PC-3 (cell line): Measurements from ENCODE around the gene AACS. TPM values are rescaled to one million over a fixed set of nuclear protein-coding genes. Genes with fewer than 3 reads are reported as not detected.

Experiments
- ATAC-seq: fragments of 200-7000 bp; cut with Tn5 transposase; 2 replicates; pipeline ENCODE4 v1.9.1; 2020; ENCODE audit warnings: mild to moderate bottlenecking, moderate library complexity
- BruUV-seq: library from RNA; stranded (reverse); fragments of 400-500 nt; replicated peaks from 2 replicates; lab custom pipeline; 2021; lab: Mats Ljungman, UMichigan
- CTCF ChIA-PET: fragments of 300-600 bp; sonication (Branson Sonifier 250); formaldehyde crosslinking; loops from one replicate; lab custom pipeline; 2022; ENCODE audit warnings: antibody characterized with exemption; lab: Charles Lee
- POLR2A ChIA-PET: fragments of 300-600 bp; sonication (Branson Sonifier 250); formaldehyde crosslinking; loops from one replicate; lab custom pipeline; 2022; ENCODE audit warnings: antibody characterized with exemption; ENCODE audit not compliant: unreplicated experiment; lab: Charles Lee
- DNase-seq: peaks from one replicate; pipeline ENCODE4 v3.0.0-alpha.2; 2015
- H2AFZ ChIP-seq: fragments of 300-600 bp; sonication (generic); 2 replicates; pipeline ENCODE4 v1.6.0; 2016; ENCODE audit warnings: antibody characterized with exemption, low read length
- H3F3A ChIP-seq: fragments of 300-600 bp; sonication (generic); one replicate; pipeline ENCODE4 v1.6.0; 2017; ENCODE audit warnings: antibody characterized with exemption, low read length, control low read depth, mild to moderate bottlenecking; ENCODE audit not compliant: unreplicated experiment
- H3K27ac ChIP-seq: fragments of 300-600 bp; sonication (generic); 2 replicates; pipeline ENCODE4 v1.5.1; 2016; ENCODE audit warnings: mild to moderate bottlenecking, low read length
- H3K27me3 ChIP-seq: fragments of 300-600 bp; sonication (generic); 2 replicates; pipeline ENCODE4 v1.6.1; 2016; ENCODE audit warnings: low read length, mixed read lengths
- H3K36me3 ChIP-seq: fragments of 300-600 bp; sonication (generic); 2 replicates; pipeline ENCODE4 v1.6.1; 2016; ENCODE audit warnings: low read depth, mixed run types, low read length, mixed read lengths
- H3K4me1 ChIP-seq: fragments of 300-600 bp; sonication (generic); 2 replicates; pipeline ENCODE4 v1.5.1; 2016; ENCODE audit warnings: low read length; ENCODE audit not compliant: insufficient read depth
- H3K4me2 ChIP-seq: fragments of 300-600 bp; sonication (generic); 2 replicates; pipeline ENCODE4 v1.6.0; 2016; ENCODE audit warnings: low read length
- H3K4me3 ChIP-seq: fragments of 300-600 bp; sonication (generic); 2 replicates; pipeline ENCODE4 v1.5.1; 2016; ENCODE audit warnings: mild to moderate bottlenecking, low read length, mixed read lengths
- H3K79me2 ChIP-seq: fragments of 300-600 bp; sonication (generic); 2 replicates; pipeline ENCODE4 v1.6.1; 2017; ENCODE audit warnings: low read length, mixed read lengths
- H3K9ac ChIP-seq: fragments of 300-600 bp; sonication (generic); 2 replicates; pipeline ENCODE4 v1.6.0; 2016; ENCODE audit warnings: mild to moderate bottlenecking, low read length
- H3K9me2 ChIP-seq: fragments of 300-600 bp; sonication (generic); replicated peaks from 2 replicates; pipeline ENCODE4 v1.6.1; 2016; ENCODE audit warnings: mixed run types, low read length, mixed read lengths
- H3K9me3 ChIP-seq: fragments of 300-600 bp; sonication (generic); 2 replicates; pipeline ENCODE4 v1.6.1; 2016; ENCODE audit warnings: low read length, mixed read lengths
- H4K20me1 ChIP-seq: fragments of 300-600 bp; sonication (generic); 2 replicates; pipeline ENCODE4 v1.6.1; 2016; ENCODE audit warnings: low read length, mixed read lengths
- CTCF ChIP-seq: fragments of 300-600 bp; sonication (generic); conservative IDR thresholded peaks from 2 replicates; pipeline ENCODE4 v1.5.1; 2017; ENCODE audit warnings: antibody characterized with exemption, low read depth, mild to moderate bottlenecking, low read length
- EZH2 ChIP-seq: fragments of 300-600 bp; sonication (generic); IDR thresholded peaks from one replicate; pipeline ENCODE4 v1.6.1; 2017; ENCODE audit warnings: antibody characterized with exemption, mild to moderate bottlenecking, low read length; ENCODE audit not compliant: unreplicated experiment
- EZH2phosphoT487 ChIP-seq: fragments of 300-600 bp; sonication (generic); IDR thresholded peaks from 2 replicates; pipeline ENCODE4 v1.6.1; 2018; ENCODE audit warnings: mild to moderate bottlenecking, antibody characterized with exemption, low read length, borderline replicate concordance
- intact Hi-C: fragments of 100-400 bp; cut with micrococcal nuclease; formaldehyde crosslinking; loops from 2 replicates; pipeline ENCODE4 v1.9.0; 2023
- total RNA-seq: library from RNA; depleted of rRNA; stranded (reverse); fragments of >200 nt; gene quantifications from 2 replicates; pipeline ENCODE4 v1.2.3, GENCODE V29; 2014

The AACS gene
- total RNA-seq, 1 experiment from 2014 or later = 31.9 TPM

GRCh38 chr12:125099409-125099782 lies 34.2 kb downstream of the AACS start:
- DNase-seq (no peak), ATAC-seq (no peak)
- Histone ChIP-seq H3K27ac (no peak overlapping the region), H3K4me3 (no peak overlapping the region), H3K9me2 (no peaks in the 10 kb centered on the region), H3K36me3 (peaks cover 17% of the 10 kb centered on the region), H4K20me1 (no peaks in the 10 kb centered on the region), H3K27me3 (no peaks in the 10 kb centered on the region), H2AFZ (no peak overlapping the region), H3K9ac (no peak overlapping the region), H3K4me1 (no peaks in the 10 kb centered on the region), H3K79me2 (no peaks in the 10 kb centered on the region), H3K4me2 (no peak overlapping the region), H3K9me3 (no peaks in the 10 kb centered on the region), H3F3A (no peaks in the 10 kb centered on the region)
- ChIA-PET CTCF (no interaction called here), POLR2A (no interaction called here)
- TF ChIP-seq CTCF (no peak), EZH2phosphoT487 (no peak), EZH2 (no peak)
- no TSS peak for BruUV-seq
- intact Hi-C loops = no loop called here

- Histone ChIP-seq H3K9me3 (no peaks in the 10 kb centered on the region), H2AFZ (no peak overlapping the region), H3K27me3 (no peaks in the 10 kb centered on the region), H3K4me3 (no peak overlapping the region), H3K79me2 (no peaks in the 10 kb centered on the region), H3K4me1 (no peaks in the 10 kb centered on the region), H3F3A (no peaks in the 10 kb centered on the region), H3K9ac (no peak overlapping the region), H3K27ac (no peak overlapping the region), H4K20me1 (no peaks in the 10 kb centered on the region), H3K4me2 (no peak overlapping the region), H3K36me3 (peaks cover 17% of the 10 kb centered on the region), H3K9me2 (no peaks in the 10 kb centered on the region)
- ChIA-PET CTCF (no interaction called here), POLR2A (interaction anchor here (0.6 kb wide), 1 partner anchor 50 kb away, joined by 3 read pairs; no protein-coding TSS in a partner anchor)
- no peak for DNase-seq
- TF ChIP-seq EZH2 (no peak), EZH2phosphoT487 (no peak), CTCF (no peak)
- no TSS peak for BruUV-seq
- ATAC-seq = no peak
- intact Hi-C loops = no loop called here
Observed at GRCh38 chr12:125100551-125101434, 35.6 kb downstream of the AACS start.

GRCh38 chr12:125104982-125105381 lies 39.7 kb downstream of the AACS start:
- no peak overlapping the region for H3K4me2 ChIP-seq
- ATAC-seq = no peak
- CTCF ChIA-PET = no interaction called here
- no TSS peak for BruUV-seq
- H3K4me3 ChIP-seq = no peak overlapping the region
- no peaks in the 10 kb centered on the region for H3K4me1 ChIP-seq
- peaks cover 44% of the 10 kb centered on the region for H3K36me3 ChIP-seq
- H3K79me2 ChIP-seq = no peaks in the 10 kb centered on the region
- no peaks in the 10 kb centered on the region for H3K27me3 ChIP-seq
- no peaks in the 10 kb centered on the region for H4K20me1 ChIP-seq
- H3K27ac ChIP-seq = no peak overlapping the region
- no peak overlapping the region for H3K9ac ChIP-seq
- POLR2A ChIA-PET = no interaction called here
- H2AFZ ChIP-seq = no peak overlapping the region
- H3K9me3 ChIP-seq = no peaks in the 10 kb centered on the region
- no peaks in the 10 kb centered on the region for H3K9me2 ChIP-seq
- no peak for TF ChIP-seq EZH2
- no peak for TF ChIP-seq CTCF
- no peak for TF ChIP-seq EZH2phosphoT487
- H3F3A ChIP-seq = no peaks in the 10 kb centered on the region
- no peak for DNase-seq
- intact Hi-C loops = no loop called here
